Measurements from ENCODE around the gene SSTR5.

SSTR5 gene

GRCh38 chr16:1107731-1108130, 35.2 kb downstream of the SSTR5 start:
- no peaks in the 10 kb centered on the region for H3K4me1 ChIP-seq (ENCODE audit: low read length)
- H3K27me3 ChIP-seq (replicated peaks; ENCODE audit: insufficient read depth, low read length) = peaks cover 94% of the 10 kb centered on the region
- H3K4me2 ChIP-seq (ENCODE audit: low read depth, low read length) = no peak overlapping the region
- H3K9me3 ChIP-seq (replicated peaks; ENCODE audit: insufficient read depth, low read length) = no peaks in the 10 kb centered on the region
- no peaks in the 10 kb centered on the region for H3F3A ChIP-seq (ENCODE audit: insufficient read depth, low read length)
- H3K9me2 ChIP-seq (replicated peaks; ENCODE audit: insufficient read depth, low read length) = no peaks in the 10 kb centered on the region
- DNase-seq = no peak
- H3K27ac ChIP-seq (ENCODE audit: low read length) = no peak overlapping the region
- H3K79me2 ChIP-seq (ENCODE audit: low read length) = no peaks in the 10 kb centered on the region
- TF ChIP-seq EZH2phosphoT487 (IDR thresholded peaks at IDR 0.05; ENCODE audit: low read length) = no peak
- TF ChIP-seq CTCF (IDR thresholded peaks at IDR 0.05; ENCODE audit: low read length) = no peak
- no peak for TF ChIP-seq EZH2 (optimal IDR thresholded peaks at IDR 0.05; ENCODE audit: low read depth, low read length)
- H3K9ac ChIP-seq (ENCODE audit: low read length) = no peak overlapping the region
- H4K20me1 ChIP-seq (ENCODE audit: insufficient read depth, low read length) = no peaks in the 10 kb centered on the region
- no peak overlapping the region for H2AFZ ChIP-seq (ENCODE audit: low read length)
- no peaks in the 10 kb centered on the region for H3K36me3 ChIP-seq (replicated peaks; ENCODE audit: insufficient read depth, low read length)
- H3K4me3 ChIP-seq (ENCODE audit: low read length) = no peak overlapping the region

- H3K4me1 ChIP-seq (ENCODE audit: low read length) = no peaks in the 10 kb centered on the region
- no peaks in the 10 kb centered on the region for H3K9me3 ChIP-seq (replicated peaks; ENCODE audit: insufficient read depth, low read length)
- H3K36me3 ChIP-seq (replicated peaks; ENCODE audit: insufficient read depth, low read length) = no peaks in the 10 kb centered on the region
- H4K20me1 ChIP-seq (ENCODE audit: insufficient read depth, low read length) = no peaks in the 10 kb centered on the region
- TF ChIP-seq EZH2 (optimal IDR thresholded peaks at IDR 0.05; ENCODE audit: low read depth, low read length) (no peak), EZH2phosphoT487 (IDR thresholded peaks at IDR 0.05; ENCODE audit: low read length) (no peak), CTCF (IDR thresholded peaks at IDR 0.05; ENCODE audit: low read length) (no peak)
- H3K27ac ChIP-seq (ENCODE audit: low read length) = no peak overlapping the region
- no peak overlapping the region for H3K9ac ChIP-seq (ENCODE audit: low read length)
- no peaks in the 10 kb centered on the region for H3K9me2 ChIP-seq (replicated peaks; ENCODE audit: insufficient read depth, low read length)
- H3K4me2 ChIP-seq (ENCODE audit: low read depth, low read length) = no peak overlapping the region
- no peak overlapping the region for H2AFZ ChIP-seq (ENCODE audit: low read length)
- H3K79me2 ChIP-seq (ENCODE audit: low read length) = no peaks in the 10 kb centered on the region
- H3K27me3 ChIP-seq (replicated peaks; ENCODE audit: insufficient read depth, low read length) = peaks cover 97% of the 10 kb centered on the region
- no peaks in the 10 kb centered on the region for H3F3A ChIP-seq (ENCODE audit: insufficient read depth, low read length)
- H3K4me3 ChIP-seq (ENCODE audit: low read length) = no peak overlapping the region
- DNase-seq = no peak
Measured at GRCh38 chr16:1108299-1109252, 36.0 kb downstream of the SSTR5 start.

- Histone ChIP-seq H3K4me2 (ENCODE audit: low read depth, low read length) (no peak overlapping the region), H3K4me1 (ENCODE audit: low read length) (no peaks in the 10 kb centered on the region), H3K9me3 (replicated peaks; ENCODE audit: insufficient read depth, low read length) (no peaks in the 10 kb centered on the region), H3K36me3 (replicated peaks; ENCODE audit: insufficient read depth, low read length) (no peaks in the 10 kb centered on the region), H3K27me3 (replicated peaks; ENCODE audit: insufficient read depth, low read length) (peaks cover 94% of the 10 kb centered on the region), H3K4me3 (ENCODE audit: low read length) (no peak overlapping the region), H3F3A (ENCODE audit: insufficient read depth, low read length) (no peaks in the 10 kb centered on the region), H2AFZ (ENCODE audit: low read length) (no peak overlapping the region), H3K9ac (ENCODE audit: low read length) (no peak overlapping the region), H3K27ac (ENCODE audit: low read length) (no peak overlapping the region), H4K20me1 (ENCODE audit: insufficient read depth, low read length) (no peaks in the 10 kb centered on the region), H3K9me2 (replicated peaks; ENCODE audit: insufficient read depth, low read length) (no peaks in the 10 kb centered on the region), H3K79me2 (ENCODE audit: low read length) (no peaks in the 10 kb centered on the region)
- DNase-seq = no peak
- TF ChIP-seq EZH2 (optimal IDR thresholded peaks at IDR 0.05; ENCODE audit: low read depth, low read length) (no peak), EZH2phosphoT487 (IDR thresholded peaks at IDR 0.05; ENCODE audit: low read length) (no peak), CTCF (IDR thresholded peaks at IDR 0.05; ENCODE audit: low read length) (no peak)
Measured at GRCh38 chr16:1109648-1110047, 37.1 kb downstream of the SSTR5 start.
